HG03432 (cell line): ENCODE measurements around the gene PDE11A.

Experiments used
- ATAC-seq: cut with Tn5 transposase; IDR thresholded peaks from one replicate; pipeline ENCODE4 v1.9.1; 2021; ENCODE audit warnings: mild to moderate bottlenecking, moderate library complexity; ENCODE audit not compliant: unreplicated experiment

The PDE11A gene

DNA sequence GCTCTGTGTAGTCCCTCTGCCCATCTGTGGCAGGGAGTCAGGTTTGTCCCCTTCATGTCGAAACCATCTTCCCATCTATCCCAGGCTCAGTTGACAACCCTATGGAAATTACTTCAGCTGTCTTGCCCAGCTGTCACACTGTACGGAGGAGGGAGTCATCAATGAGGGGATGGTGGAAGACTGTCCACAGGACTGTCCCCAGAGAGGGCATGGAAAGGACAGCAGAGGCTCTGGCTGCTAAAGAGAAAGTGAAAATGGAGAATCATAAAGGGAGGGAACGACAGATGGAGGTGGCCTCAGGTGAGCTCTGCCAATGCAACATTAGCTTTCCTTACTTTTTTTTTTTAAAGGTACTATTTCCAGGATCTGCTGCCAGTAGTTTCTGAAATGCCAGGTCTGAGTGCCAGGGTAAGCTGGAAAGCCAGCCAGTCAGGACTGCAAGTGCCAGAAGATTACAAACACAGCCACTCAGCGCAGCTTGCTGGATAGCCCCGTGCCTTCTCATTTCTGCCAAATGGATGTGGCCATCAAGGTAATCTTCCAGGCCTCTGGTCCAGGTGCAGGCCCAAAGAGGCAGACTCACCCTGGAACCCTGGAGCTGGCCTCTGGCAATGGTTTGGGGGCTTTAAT lies 487.2 kb downstream of the PDE11A start:
- no peak for ATAC-seq

DNA sequence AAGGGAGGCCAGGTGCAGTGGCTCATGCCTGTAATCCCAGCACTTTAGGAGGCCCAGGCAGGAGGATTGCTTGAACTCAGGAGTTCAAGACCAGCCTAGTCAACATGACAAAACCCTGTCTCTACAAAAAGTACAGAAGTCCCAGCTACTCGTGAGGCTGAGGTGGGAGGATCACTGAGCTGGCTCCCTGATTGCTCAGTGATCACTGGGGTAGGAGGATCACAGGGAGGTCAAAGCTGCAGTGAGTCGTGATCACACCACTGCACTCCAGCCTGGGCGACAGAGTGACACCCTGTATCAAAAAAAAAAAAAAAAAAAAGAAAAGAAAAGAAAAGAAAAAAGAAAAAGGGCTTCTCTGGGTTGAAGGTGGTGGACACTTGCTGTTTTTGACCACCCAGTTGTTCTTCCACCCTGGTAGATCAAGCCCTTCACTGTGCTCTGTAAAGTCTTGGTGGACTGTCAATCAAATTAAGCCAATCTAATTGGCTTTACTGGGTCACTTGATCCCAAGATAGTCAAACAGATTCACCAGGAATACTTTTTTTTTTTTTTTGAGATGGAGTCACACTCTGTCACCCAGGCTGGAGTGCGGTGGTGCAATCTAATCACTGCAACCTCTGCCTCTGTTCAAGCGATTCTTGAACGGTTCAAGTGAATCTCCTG lies 488.4 kb downstream of the PDE11A start:
- no peak for ATAC-seq

DNA sequence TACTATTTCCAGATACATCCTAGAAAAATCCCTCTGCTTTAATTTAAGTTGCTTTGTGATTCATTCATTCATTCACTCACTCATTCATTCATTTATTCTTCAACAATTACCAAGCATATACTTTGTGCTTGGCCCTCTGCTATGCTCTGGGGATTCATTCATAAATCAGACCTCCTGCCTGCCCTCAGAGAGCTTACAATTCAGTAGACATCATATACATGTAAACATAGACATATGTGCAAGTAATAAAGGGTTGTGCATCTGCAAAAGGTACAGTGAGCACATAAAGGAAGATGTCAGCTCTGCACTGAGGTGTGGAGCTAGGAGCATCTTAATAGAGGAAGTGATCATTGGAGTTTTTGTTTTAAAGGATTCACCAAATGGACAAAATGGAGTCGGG lies 490.6 kb downstream of the PDE11A start:
- no peak for ATAC-seq

DNA sequence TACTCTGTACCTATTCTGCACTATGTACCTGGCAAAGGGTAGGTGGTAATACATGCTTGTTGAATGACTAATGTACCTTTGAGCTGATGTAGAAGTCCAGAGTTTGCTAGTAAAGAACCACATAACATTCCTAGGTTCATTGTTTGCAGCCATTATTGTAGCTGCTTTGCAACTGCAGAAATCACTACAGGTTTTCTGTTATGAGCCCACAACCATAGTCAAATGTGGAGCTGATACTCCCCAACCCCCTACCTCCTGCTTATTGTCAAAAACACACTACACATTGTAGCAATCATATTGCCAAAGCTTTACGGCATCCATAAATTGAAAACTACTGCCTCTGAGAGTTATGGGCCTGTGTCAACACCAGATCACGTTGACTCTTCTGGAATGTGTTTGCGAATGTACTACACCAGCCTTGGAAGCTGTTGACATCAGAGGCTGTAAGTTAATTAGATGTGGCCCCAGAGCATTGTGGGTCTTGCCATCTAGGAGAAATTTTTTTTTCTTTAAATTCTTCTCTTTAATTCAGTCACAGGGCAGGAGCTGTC lies 493.0 kb downstream of the PDE11A start:
- ATAC-seq: no peak

DNA sequence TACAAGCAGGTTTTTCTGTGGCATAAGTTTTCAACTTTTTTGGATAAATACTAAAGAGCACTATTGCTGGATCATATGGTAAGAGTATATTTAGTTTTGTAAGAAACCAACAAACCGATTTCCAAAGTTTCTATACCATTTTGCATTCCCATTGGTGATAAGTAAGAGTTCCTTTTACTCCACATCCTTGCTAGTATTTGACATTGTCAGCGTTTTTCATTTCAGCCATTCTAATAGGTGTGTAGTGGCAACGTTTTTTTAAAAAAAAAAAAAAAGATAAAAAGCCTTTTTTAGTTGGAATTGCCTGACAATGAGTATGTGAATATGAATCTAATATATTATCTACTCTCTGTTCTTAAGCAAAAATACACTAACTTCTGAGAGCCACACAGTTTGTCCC lies 494.1 kb downstream of the PDE11A start:
- no peak for ATAC-seq

DNA sequence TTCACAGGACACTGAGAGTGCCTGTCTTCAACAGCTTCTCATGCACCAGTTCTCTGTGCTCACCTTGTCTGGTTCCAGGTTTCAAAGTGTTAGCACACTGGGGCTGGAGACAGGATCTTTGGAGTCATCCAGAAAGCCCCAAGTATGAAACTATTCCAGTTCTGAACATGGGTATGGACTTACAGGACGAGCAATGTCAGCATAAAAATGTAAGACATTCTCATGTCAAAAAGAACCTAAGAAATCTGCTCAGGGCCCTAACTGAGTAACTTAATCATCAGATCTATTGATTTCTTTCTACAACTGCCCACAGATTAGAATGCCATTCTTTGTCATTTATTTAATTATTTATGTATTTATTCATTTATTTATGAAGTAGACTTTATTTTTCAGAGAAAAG lies 495.5 kb downstream of the PDE11A start:
- no peak for ATAC-seq

DNA sequence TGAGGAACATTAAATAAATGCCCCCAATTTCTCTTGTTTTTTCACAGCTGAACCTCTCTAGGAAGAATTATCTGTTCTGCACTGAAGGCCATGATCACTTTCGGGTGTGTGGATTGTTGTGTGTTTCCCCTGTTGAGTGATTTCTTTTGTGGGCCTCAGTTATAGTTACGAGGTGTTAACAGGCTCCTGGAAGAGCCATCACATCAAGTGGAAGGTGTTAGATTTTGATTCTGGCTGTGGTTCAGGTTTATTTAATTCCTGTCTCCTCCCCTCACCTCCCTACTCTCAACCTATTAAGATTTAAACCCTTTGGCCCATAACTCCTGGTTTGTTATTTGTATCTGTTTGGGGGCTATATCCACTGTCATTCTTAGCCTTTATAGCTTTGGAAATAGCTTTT lies 497.2 kb downstream of the PDE11A start:
- no peak for ATAC-seq

DNA sequence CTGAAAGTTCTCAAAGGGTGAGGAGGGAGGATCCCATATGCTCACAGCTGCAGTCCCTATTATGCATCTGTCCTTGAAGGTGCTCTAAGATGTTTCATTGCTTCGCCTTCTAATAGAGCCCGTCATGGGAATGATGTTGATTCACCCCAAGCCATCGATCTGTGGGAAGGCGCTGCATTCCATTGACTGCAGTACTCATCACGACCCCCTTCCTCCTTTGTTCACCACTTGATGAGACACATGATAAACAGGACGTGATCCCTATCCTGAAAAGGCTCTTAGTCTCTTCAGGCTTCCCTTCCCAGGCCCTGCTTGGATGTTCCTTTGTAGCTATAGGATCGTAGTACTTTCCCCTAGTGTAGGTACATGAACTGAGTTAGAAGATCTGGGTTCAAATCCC lies 498.2 kb downstream of the PDE11A start:
- no peak for ATAC-seq
